Measurements from ENCODE around the gene DNAJC21. TPM values are rescaled to one million over a fixed set of nuclear protein-coding genes. Genes with fewer than 3 reads are reported as not detected.

DNAJC21 gene
- 38.5 TPM for polyA plus RNA-seq (2013, experiment 1 of 2)
- 45.8 TPM for polyA plus RNA-seq (2013, experiment 2 of 2)

DNA sequence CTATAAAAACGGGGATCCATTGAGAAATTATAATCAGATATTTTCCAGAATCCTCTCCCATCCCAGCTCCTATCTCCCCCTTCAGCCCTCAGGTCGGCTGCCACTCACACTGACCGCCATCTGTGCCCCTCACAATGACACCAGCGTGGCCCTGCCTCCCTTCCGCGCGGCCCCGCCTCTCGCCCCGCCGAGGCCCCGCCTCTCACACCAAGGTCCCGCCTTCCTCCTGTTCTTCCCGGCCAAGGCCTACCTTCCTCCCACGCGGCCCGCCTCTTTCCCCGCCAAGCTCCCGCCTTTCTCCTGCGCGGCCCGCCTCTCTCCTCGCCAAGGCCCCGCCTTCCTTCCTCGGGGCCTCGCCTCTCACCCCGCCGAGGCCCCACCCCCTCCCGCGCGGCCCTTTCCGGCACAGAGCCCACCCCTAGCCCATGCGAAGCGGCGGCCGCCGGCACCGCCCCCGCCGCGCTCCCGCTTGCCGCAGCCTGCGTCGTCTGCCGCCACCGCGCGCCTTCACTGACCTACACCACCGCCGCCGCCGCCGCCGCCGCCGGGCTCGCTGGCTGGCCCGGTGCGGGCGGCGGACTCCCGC is at the start of gene DNAJC21:
TSS of gene DNAJC21 (plus strand) at position 426 of the 586 bp plus-strand sequence. CDS start 261 bp downstream, outside the sequence.
- H3K27me3 ChIP-seq (ENCODE audit: insufficient read depth, low read length) = no peaks in the 10 kb centered on the region
- no peaks in the 10 kb centered on the region for H3K9me3 ChIP-seq (ENCODE audit: insufficient read depth, low read depth, low read length)
- peak within 1 kb of the TSS; percentile 86 for H3K4me3 ChIP-seq (ENCODE audit: low read length)
- H3K4me1 ChIP-seq (ENCODE audit: insufficient read depth, low read length) = peaks cover 13% of the 10 kb centered on the region
- H3K9ac ChIP-seq (ENCODE audit: low read depth, low read length) = peak within 1 kb of the TSS; percentile 84
- peak within 1 kb of the TSS; percentile 80 for H3K27ac ChIP-seq (ENCODE audit: low read depth, low read length)
- H3K36me3 ChIP-seq (ENCODE audit: insufficient read depth, low read length) = peaks cover 46% of the 10 kb centered on the region
- under 1% methylated on average over 63 of the region's 63 CpGs for WGBS

DNA sequence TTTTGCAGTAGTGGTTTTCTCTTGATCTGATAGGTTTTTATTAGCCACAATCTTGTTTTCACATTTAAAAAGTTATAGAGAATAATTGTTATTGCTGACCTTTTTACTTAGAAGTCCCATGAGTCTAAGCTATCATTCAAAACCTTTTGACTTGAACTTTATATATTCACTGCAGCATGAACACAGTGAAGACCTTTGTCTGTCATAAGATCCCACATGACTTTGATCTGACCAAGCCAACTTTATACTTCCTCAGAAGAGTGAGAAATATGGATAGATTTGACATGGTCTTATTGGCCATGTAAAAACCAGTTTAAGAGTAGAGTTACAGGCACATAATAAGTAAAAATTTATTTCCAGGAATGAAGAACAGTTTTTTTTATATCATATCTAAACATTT is 48.1 kb upstream of the DNAJC21 start:
- Histone ChIP-seq H3K27me3 (ENCODE audit: insufficient read depth, low read length) (no peaks in the 10 kb centered on the region), H3K4me1 (ENCODE audit: insufficient read depth, low read length) (no peaks in the 10 kb centered on the region), H3K9me3 (ENCODE audit: insufficient read depth, low read depth, low read length) (0 out of 2 replicates have a peak, but pooled peaks cover 11% of the 10 kb centered on the region), H3K27ac (ENCODE audit: low read depth, low read length) (no peak overlapping the region), H3K36me3 (ENCODE audit: insufficient read depth, low read length) (no peaks in the 10 kb centered on the region), H3K9ac (ENCODE audit: low read depth, low read length) (no peak overlapping the region), H3K4me3 (ENCODE audit: low read length) (no peak overlapping the region)

DNA sequence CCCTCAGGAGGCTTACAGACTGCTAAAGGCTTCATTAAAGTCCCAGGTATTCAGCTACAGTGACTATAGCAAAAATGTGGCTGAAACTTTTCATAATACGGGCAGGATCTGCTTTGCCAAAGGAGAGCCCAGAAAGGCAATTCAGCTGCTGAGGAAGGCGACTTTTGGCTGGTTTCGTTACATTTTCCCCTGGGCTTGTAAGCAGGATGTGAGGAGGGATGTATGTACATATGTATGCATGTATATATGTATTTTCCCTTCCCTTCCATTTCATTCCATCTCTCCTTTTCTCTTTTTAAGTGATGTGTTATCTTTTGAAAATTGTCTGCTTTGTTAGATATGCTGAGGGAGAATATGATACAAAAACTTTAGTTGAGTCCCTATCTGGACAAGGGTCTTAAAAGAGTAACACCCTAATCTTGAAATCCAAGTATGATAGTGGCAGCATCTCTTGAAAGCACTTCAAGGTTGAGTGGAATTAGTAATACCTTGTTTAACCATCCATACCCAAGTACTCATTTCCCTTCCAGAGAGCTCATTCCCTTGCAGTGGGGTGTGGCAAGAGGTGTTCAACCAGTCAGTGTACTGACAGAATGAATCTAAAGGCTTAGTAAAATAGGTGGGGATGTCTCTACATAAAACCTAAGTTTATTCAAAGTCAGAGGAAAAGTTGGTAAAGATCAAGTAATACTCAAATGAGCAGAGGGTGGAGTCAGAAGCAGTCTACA is 42.8 kb upstream of the DNAJC21 start:
- Histone ChIP-seq H3K9ac (ENCODE audit: low read depth, low read length) (no peak overlapping the region), H3K27ac (ENCODE audit: low read depth, low read length) (no peak overlapping the region), H3K4me1 (ENCODE audit: insufficient read depth, low read length) (no peaks in the 10 kb centered on the region), H3K4me3 (ENCODE audit: low read length) (no peak overlapping the region), H3K27me3 (ENCODE audit: insufficient read depth, low read length) (no peaks in the 10 kb centered on the region), H3K36me3 (ENCODE audit: insufficient read depth, low read length) (no peaks in the 10 kb centered on the region), H3K9me3 (ENCODE audit: insufficient read depth, low read depth, low read length) (no peaks in the 10 kb centered on the region)
- WGBS = 93% methylated on average over 3 of the region's 3 CpGs

DNA sequence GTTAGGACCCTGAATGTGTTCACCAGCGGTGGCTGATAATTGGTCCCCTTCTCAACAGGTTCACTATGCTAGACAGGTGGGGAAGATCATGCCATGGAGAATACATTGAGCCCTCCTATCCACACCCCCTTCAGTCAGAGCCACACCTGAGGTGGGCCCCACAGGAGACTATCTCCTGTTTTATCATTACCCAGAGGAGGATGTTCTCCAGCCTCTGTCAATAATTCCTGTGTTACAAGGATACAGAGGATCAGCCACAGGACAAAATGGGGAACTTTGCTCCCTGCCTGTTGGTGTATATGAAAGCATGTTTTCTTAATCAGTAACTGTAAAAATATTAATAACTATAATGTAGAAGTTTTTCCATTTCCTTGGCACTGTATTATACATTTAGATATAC is 40.0 kb upstream of the DNAJC21 start:
- H3K4me1 ChIP-seq (ENCODE audit: insufficient read depth, low read length) = no peaks in the 10 kb centered on the region
- WGBS = 100% methylated on average over 1 of the region's 1 CpG
- no peaks in the 10 kb centered on the region for H3K9me3 ChIP-seq (ENCODE audit: insufficient read depth, low read depth, low read length)
- no peaks in the 10 kb centered on the region for H3K36me3 ChIP-seq (ENCODE audit: insufficient read depth, low read length)
- no peaks in the 10 kb centered on the region for H3K27me3 ChIP-seq (ENCODE audit: insufficient read depth, low read length)
- no peak overlapping the region for H3K9ac ChIP-seq (ENCODE audit: low read depth, low read length)
- no peak overlapping the region for H3K4me3 ChIP-seq (ENCODE audit: low read length)
- H3K27ac ChIP-seq (ENCODE audit: low read depth, low read length) = no peak overlapping the region

DNA sequence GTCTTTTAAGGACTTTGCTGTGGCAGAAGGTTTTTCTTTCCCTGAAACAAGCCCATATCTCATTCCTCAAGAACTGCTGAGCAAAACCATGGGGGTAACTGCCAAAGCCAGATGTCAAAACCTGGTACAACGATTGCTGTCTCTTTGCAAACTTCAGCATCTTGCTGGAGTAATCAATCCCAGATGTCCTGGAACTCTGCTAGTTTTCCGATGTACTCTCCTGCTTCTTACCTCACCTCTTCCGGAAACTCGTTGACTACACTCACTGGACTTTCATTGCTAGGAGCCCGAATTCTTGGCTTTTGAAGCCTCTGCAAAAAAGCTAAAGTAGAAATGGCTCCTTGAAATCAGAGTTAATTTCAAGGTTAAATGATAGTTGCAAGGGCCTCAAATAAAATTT is 37.4 kb upstream of the DNAJC21 start:
- Histone ChIP-seq H3K27ac (ENCODE audit: low read depth, low read length) (no peak overlapping the region), H3K9ac (ENCODE audit: low read depth, low read length) (no peak overlapping the region), H3K27me3 (ENCODE audit: insufficient read depth, low read length) (no peaks in the 10 kb centered on the region), H3K4me1 (ENCODE audit: insufficient read depth, low read length) (no peaks in the 10 kb centered on the region), H3K9me3 (ENCODE audit: insufficient read depth, low read depth, low read length) (no peaks in the 10 kb centered on the region), H3K36me3 (ENCODE audit: insufficient read depth, low read length) (no peaks in the 10 kb centered on the region), H3K4me3 (ENCODE audit: low read length) (no peak overlapping the region)
- WGBS = 95% methylated on average over 5 of the region's 5 CpGs

DNA sequence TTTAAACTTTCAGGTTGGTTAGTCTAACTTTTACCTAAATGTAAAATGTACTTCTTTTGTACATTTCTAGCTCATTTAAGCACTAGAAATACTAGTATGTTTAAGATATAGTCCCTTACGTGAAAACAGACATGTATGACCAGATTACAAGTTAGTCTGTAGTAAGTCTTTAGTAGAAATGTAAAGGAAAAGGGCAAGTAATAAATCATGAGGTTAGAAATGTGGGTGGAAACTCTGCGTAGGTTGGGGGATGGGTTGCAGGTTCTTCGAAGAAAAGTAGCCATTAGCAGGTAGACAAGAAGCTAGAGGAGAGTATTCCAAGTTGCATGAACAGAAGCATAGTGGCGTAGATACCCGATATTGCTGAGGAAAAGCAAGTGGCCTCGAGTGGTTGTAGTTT is 36.9 kb upstream of the DNAJC21 start:
- Histone ChIP-seq H3K4me1 (ENCODE audit: insufficient read depth, low read length) (no peaks in the 10 kb centered on the region), H3K36me3 (ENCODE audit: insufficient read depth, low read length) (no peaks in the 10 kb centered on the region), H3K9ac (ENCODE audit: low read depth, low read length) (no peak overlapping the region), H3K27ac (ENCODE audit: low read depth, low read length) (no peak overlapping the region), H3K4me3 (ENCODE audit: low read length) (no peak overlapping the region), H3K27me3 (ENCODE audit: insufficient read depth, low read length) (no peaks in the 10 kb centered on the region), H3K9me3 (ENCODE audit: insufficient read depth, low read depth, low read length) (no peaks in the 10 kb centered on the region)
- WGBS = 95% methylated on average over 6 of the region's 6 CpGs

DNA sequence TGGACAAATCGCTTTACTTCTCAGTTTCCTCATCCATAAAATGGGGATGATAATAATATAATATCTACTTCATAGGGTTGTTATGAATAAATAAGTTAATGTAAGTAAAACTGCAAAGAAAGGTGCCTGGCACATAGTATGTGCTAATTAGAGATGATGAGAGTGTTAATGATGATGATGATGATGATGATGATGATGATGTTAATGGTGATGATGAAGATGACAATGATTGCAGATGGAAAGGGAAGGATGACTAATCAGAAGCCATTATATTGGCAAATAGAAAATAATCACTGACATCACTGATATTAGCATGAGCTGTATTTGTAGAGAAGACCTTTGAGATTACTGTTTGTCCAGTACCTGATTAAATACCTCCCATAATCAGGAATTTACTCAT is 34.6 kb upstream of the DNAJC21 start:
- H3K9ac ChIP-seq (ENCODE audit: low read depth, low read length) = no peak overlapping the region
- no CpG with 5 or more reads among the region's 1 CpG for WGBS
- H3K4me3 ChIP-seq (ENCODE audit: low read length) = no peak overlapping the region
- H3K36me3 ChIP-seq (ENCODE audit: insufficient read depth, low read length) = no peaks in the 10 kb centered on the region
- H3K27me3 ChIP-seq (ENCODE audit: insufficient read depth, low read length) = no peaks in the 10 kb centered on the region
- H3K9me3 ChIP-seq (ENCODE audit: insufficient read depth, low read depth, low read length) = no peaks in the 10 kb centered on the region
- H3K27ac ChIP-seq (ENCODE audit: low read depth, low read length) = no peak overlapping the region
- H3K4me1 ChIP-seq (ENCODE audit: insufficient read depth, low read length) = 0 out of 2 replicates have a peak, but pooled peaks cover 4% of the 10 kb centered on the region

DNA sequence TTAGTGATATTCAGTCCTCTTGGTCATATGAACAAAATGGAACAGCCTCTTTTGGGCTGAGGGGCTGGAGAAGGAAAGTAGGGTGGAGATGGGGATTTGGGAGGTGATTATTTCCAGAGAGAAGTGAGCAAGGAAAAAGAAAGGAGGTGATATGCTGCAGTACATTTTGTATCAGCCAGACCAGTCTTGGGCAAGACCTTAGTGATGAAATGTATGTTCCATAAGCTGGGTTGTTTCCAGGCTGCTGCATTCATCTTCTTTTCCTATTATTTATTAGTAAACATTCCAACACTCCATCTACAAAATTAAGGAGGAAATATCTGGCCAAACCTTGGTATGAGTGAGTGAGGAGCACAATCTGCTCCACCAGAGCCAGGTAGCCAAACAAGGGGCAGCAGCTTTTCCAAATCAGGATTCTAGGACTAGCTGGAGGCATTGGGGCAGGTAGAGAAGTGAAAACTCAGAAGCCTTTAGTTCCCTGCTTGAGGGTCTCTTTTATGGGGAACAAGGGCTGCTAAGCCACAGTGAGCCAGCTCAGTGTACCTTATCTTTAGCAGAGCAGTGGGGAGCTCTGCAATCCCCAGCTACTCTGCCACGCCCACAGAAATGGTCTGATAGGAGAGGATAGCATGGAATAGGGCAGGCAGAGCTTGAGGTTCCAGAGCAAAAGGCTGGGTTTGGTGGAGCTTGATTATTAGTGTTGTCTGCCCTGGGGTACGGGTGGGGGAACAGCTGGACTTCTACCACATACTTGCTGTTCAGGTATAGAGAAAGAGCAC is 33.5 kb upstream of the DNAJC21 start:
- Histone ChIP-seq H3K9ac (ENCODE audit: low read depth, low read length) (no peak overlapping the region), H3K27me3 (ENCODE audit: insufficient read depth, low read length) (no peaks in the 10 kb centered on the region), H3K4me3 (ENCODE audit: low read length) (no peak overlapping the region), H3K27ac (ENCODE audit: low read depth, low read length) (no peak overlapping the region), H3K9me3 (ENCODE audit: insufficient read depth, low read depth, low read length) (no peaks in the 10 kb centered on the region), H3K4me1 (ENCODE audit: insufficient read depth, low read length) (0 out of 2 replicates have a peak, but pooled peaks cover 4% of the 10 kb centered on the region), H3K36me3 (ENCODE audit: insufficient read depth, low read length) (no peaks in the 10 kb centered on the region)
- 83% methylated on average over 2 of the region's 2 CpGs for WGBS

DNA sequence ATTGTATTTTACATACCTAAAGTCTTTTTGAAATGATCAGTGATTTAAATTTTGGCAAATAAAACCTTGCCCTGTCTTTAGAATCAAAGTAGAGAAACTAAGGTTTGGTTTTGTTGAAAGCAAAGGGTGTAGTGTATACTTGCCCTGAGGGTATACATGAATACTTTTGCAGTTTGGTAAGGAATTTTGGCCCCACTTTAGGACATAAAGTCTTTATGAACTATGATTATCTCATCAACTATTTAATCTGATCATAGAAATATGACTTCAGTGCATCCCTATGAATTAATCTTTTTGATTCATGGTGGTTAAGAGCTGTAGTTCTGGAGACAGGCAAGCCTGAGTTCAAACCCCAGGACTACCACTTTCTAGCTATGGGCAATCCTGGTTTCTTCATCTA is 31.7 kb upstream of the DNAJC21 start:
- H3K27ac ChIP-seq (ENCODE audit: low read depth, low read length) = no peak overlapping the region
- H3K9ac ChIP-seq (ENCODE audit: low read depth, low read length) = no peak overlapping the region
- H3K4me1 ChIP-seq (ENCODE audit: insufficient read depth, low read length) = 0 out of 2 replicates have a peak, but pooled peaks cover 4% of the 10 kb centered on the region
- no peaks in the 10 kb centered on the region for H3K9me3 ChIP-seq (ENCODE audit: insufficient read depth, low read depth, low read length)
- H3K36me3 ChIP-seq (ENCODE audit: insufficient read depth, low read length) = no peaks in the 10 kb centered on the region
- no peaks in the 10 kb centered on the region for H3K27me3 ChIP-seq (ENCODE audit: insufficient read depth, low read length)
- H3K4me3 ChIP-seq (ENCODE audit: low read length) = no peak overlapping the region

DNA sequence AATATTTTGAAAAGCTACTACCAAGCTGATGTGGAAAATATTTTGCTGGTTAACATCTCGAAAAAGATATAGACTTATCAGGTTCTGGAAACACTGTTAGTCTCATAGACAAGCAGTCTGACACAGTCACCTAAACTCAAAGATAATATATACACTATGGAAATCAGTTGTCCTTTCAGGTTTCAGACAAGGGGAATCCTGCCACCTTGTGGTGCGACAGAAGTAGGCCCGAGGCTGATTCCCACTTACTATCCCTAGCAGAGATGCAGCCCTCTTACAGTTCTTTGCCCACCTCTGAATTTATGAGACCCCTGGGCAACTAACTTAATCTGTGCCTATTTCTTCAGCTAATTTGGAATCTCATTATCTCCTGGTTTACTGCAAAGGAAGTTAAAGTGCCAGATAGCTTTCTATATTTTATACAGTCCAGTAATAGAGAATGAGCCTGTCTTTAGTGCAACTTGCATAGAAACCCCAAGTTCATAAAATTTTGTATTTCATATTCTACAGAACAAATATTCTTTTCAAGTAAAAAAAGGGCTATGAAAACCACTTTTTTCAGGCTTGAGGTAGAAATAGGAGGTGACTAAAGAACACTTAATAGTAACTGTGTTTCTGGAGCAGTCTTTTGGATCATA is 31.0 kb upstream of the DNAJC21 start:
- no peaks in the 10 kb centered on the region for H3K36me3 ChIP-seq (ENCODE audit: insufficient read depth, low read length)
- H3K4me3 ChIP-seq (ENCODE audit: low read length) = no peak overlapping the region
- no peaks in the 10 kb centered on the region for H3K27me3 ChIP-seq (ENCODE audit: insufficient read depth, low read length)
- no peak overlapping the region for H3K9ac ChIP-seq (ENCODE audit: low read depth, low read length)
- H3K9me3 ChIP-seq (ENCODE audit: insufficient read depth, low read depth, low read length) = no peaks in the 10 kb centered on the region
- H3K27ac ChIP-seq (ENCODE audit: low read depth, low read length) = peak overlapping the region; percentile 21; the same call in 1 of the 2 replicates
- WGBS = 11% methylated on average over 3 of the region's 3 CpGs
- H3K4me1 ChIP-seq (ENCODE audit: insufficient read depth, low read length) = 0 out of 2 replicates have a peak, but pooled peaks cover 4% of the 10 kb centered on the region

DNA sequence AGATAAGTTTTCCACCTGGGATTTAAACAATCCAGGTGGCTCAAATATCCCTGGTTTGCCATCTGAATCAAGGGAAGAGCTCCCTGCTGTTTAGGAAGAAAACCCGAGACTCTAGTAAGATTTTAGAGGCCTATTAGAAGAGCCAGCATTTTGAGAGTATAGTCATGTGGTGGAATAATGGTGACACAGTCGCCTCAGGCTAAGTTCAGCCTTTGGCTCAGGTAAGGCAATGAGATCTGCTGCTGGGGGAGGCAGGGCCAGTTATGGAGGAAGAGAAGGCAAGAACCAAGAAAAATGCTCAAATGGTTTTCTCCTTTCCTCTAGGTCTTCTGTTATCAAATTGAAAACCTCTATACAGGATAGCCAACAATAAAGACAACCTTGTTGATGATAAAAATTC is 30.3 kb upstream of the DNAJC21 start:
- Histone ChIP-seq H3K27ac (ENCODE audit: low read depth, low read length) (peak overlapping the region; percentile 21; the same call in 1 of the 2 replicates), H3K36me3 (ENCODE audit: insufficient read depth, low read length) (peaks cover under 1% of the 10 kb centered on the region), H3K27me3 (ENCODE audit: insufficient read depth, low read length) (no peaks in the 10 kb centered on the region), H3K9me3 (ENCODE audit: insufficient read depth, low read depth, low read length) (no peaks in the 10 kb centered on the region), H3K4me1 (ENCODE audit: insufficient read depth, low read length) (0 out of 2 replicates have a peak, but pooled peaks cover 4% of the 10 kb centered on the region), H3K9ac (ENCODE audit: low read depth, low read length) (no peak overlapping the region), H3K4me3 (ENCODE audit: low read length) (no peak overlapping the region)
- 78% methylated on average over 2 of the region's 2 CpGs for WGBS
